BJ (cell line): ENCODE measurements around the gene ZW10. TPM values are rescaled to one million over a fixed set of nuclear protein-coding genes. Genes with fewer than 3 reads are reported as not detected.
"Not testable (repeated sequence)": the region's sequence is repeated elsewhere in the genome, so short reads cannot be mapped to it uniquely, and the experiment has no call there.

Experiments used
- CTCF ChIA-PET: fragments of 350-600 bp; formaldehyde crosslinking; extraction: SDS; loops from one replicate; lab custom pipeline; 2021; ENCODE audit warnings: antibody characterized with exemption, inconsistent platforms; lab: Yijun Ruan, JAX
- POLR2A ChIA-PET: fragments of 300-600 bp; sonication (Branson Sonifier 250); formaldehyde crosslinking; extraction: SDS; loops from one replicate; lab custom pipeline; 2021; ENCODE audit warnings: antibody characterized with exemption; lab: Charles Lee
- DNase-seq: peaks from one replicate; pipeline ENCODE4 v3.0.0-alpha.2; 2011; ENCODE audit warnings: low read depth
- H3K27me3 ChIP-seq: 2 replicates; pipeline ENCODE4 v1.6.0; 2011; ENCODE audit warnings: low read length; ENCODE audit not compliant: control insufficient read depth, insufficient read depth
- H3K36me3 ChIP-seq: 2 replicates; pipeline ENCODE4 v1.5.1; 2011; ENCODE audit warnings: low read length; ENCODE audit not compliant: control insufficient read depth, insufficient read depth
- H3K4me3 ChIP-seq: 2 replicates; pipeline ENCODE4 v1.5.1; 2011; ENCODE audit warnings: low read depth, mild to moderate bottlenecking, control low read depth, low read length
- polyA plus RNA-seq: library from polyadenylated mRNA; depleted of rRNA; stranded (reverse); fragments of >200 nt; gene quantifications from 2 replicates; pipeline ENCODE4 v1.2.3, GENCODE V29; 2011
- TF ChIP-seq, protein P1 (sequence below): IDR thresholded peaks from 2 replicates; pipeline ENCODE4 v1.5.1; 2011; ENCODE audit warnings: low read depth, mild to moderate bottlenecking, control low read depth, inconsistent platforms, low read length, moderate library complexity; ENCODE audit not compliant: insufficient read depth

Gene ZW10
- polyA plus RNA-seq, 1 experiment = 6.3 TPM

- no peak overlapping the region for H3K4me3 ChIP-seq
These were observed 4.8 kb upstream of the ZW10 start for GRCh38 chr11:113778111-113778910.

GRCh38 chr11:113774174-113774503, 647 bp upstream of the ZW10 start:
- Histone ChIP-seq H3K27me3 (peaks cover 4% of the 10 kb centered on the region), H3K4me3 (peak overlapping the region; percentile 80), H3K36me3 (no peaks in the 10 kb centered on the region; the same call in 1 of the 2 replicates)
- TF ChIP-seq, protein P1, sequence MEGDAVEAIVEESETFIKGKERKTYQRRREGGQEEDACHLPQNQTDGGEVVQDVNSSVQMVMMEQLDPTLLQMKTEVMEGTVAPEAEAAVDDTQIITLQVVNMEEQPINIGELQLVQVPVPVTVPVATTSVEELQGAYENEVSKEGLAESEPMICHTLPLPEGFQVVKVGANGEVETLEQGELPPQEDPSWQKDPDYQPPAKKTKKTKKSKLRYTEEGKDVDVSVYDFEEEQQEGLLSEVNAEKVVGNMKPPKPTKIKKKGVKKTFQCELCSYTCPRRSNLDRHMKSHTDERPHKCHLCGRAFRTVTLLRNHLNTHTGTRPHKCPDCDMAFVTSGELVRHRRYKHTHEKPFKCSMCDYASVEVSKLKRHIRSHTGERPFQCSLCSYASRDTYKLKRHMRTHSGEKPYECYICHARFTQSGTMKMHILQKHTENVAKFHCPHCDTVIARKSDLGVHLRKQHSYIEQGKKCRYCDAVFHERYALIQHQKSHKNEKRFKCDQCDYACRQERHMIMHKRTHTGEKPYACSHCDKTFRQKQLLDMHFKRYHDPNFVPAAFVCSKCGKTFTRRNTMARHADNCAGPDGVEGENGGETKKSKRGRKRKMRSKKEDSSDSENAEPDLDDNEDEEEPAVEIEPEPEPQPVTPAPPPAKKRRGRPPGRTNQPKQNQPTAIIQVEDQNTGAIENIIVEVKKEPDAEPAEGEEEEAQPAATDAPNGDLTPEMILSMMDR = no peak
- POLR2A ChIA-PET = interaction anchor here (0.6 kb wide), 1 partner anchor 84 kb away, joined by 3 read pairs; no protein-coding TSS in a partner anchor
- CTCF ChIA-PET = interaction anchor here (0.6 to 1.6 kb wide), 5 partner anchors 8 to 43 kb away, joined by 3 to 8 read pairs (median 3); no protein-coding TSS in a partner anchor
- DNase-seq = no peak

More at GRCh38 chr11:113778111-113778910, 4.8 kb upstream of the ZW10 start:
- DNase-seq = peak; percentile 13
- Histone ChIP-seq H3K27me3 (peaks cover 7% of the 10 kb centered on the region), H3K36me3 (no peaks in the 10 kb centered on the region)
- ChIA-PET CTCF (interaction anchor here (0.8 kb wide), 1 partner anchor 29 kb away, joined by 3 read pairs; no protein-coding TSS in a partner anchor), POLR2A (no interaction called here)
- TF ChIP-seq, protein P1 = no peak

DNA sequence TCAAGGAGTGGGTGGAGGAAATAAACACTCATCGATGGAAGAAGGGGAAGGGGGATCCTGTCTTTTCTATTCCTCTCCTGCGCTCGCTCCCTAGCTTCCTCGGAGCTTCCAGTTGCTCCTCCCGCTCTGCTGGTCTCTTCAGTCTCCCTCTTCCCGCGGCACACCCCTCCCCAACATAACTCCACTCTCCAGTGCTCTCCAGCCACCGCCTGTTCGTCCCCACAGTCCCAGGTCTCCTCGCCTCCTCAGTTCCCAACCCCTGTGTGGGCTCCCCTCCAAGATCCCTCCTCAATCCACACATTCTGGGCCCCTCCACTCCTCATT, 438 bp downstream of the ZW10 start:
- ChIA-PET POLR2A (no interaction called here), CTCF (interaction anchor here (0.6 to 1.6 kb wide), 12 partner anchors 9 to 506 kb away, joined by 3 to 8 read pairs (median 3); no protein-coding TSS in a partner anchor)
- peaks cover 1% of the 10 kb centered on the region; the same call in 1 of the 2 replicates for H3K36me3 ChIP-seq
- no peak for DNase-seq
- peak overlapping the region; percentile 80 for H3K4me3 ChIP-seq
- H3K27me3 ChIP-seq = peaks cover 4% of the 10 kb centered on the region
- TF ChIP-seq, protein P1 = no peak

DNA sequence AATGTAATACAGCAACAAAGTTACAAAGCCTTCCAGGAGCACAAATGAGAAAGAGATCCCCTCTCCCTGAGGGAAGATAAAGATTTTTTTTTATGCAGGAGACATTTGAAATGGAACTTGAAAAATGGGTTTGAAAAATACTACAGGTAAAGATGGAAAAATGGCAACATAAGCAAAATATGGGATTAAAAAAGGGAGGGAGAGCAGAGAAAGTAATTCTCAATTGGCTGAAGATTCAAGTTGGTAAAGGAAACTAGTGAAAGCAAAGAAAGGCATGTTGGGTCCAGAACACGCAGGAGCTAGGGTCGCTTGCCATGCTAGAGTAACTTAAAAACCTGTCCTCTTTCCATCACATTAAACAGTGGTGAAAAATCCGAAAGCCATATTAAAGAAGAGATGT, 1.5 kb downstream of the ZW10 start:
- Histone ChIP-seq H3K36me3 (peaks cover 1% of the 10 kb centered on the region; the same call in 1 of the 2 replicates), H3K27me3 (peaks cover 4% of the 10 kb centered on the region), H3K4me3 (no peak overlapping the region)
- CTCF ChIA-PET = no interaction called here
- DNase-seq = no peak
- POLR2A ChIA-PET = no interaction called here
- TF ChIP-seq, protein P1 = no peak

DNA sequence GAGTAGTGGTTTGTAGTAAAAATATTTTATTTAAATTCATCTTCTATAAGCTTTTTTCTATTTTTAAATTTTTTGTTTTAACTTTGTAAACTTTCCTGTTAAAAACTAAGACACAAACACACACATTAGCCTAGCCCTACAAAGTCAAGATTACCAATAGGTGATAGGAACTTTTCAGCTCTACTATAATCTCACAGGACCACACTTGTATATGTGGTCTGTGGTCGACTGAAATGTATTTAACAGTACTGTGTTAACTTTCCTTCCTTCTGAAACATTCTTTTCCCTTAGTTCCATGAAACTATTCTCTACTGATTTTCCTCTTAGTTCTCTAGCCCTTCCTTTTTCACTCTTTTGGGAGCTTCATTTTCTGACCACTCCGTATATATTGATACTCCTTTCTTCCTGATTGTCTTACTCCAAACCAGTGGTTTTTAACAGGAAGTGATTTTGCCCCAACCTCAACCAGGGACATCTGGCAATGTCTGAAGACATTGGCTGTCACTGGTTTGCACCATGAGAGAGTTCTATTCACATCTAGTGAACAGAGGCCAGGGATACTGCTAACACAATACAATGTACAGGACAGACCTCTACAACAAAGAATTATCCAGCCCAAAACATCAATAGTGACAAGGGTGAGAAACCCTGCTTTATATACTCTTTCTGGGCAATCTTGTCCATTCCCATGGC, 8.8 kb downstream of the ZW10 start:
- TF ChIP-seq, protein P1 = no peak
- no peak overlapping the region for H3K4me3 ChIP-seq
- no peaks in the 10 kb centered on the region for H3K27me3 ChIP-seq
- ChIA-PET POLR2A (no interaction called here), CTCF (interaction anchor here (1.3 to 1.5 kb wide), 2 partner anchors 9 to 11 kb away, joined by 3 to 4 read pairs; partner anchors contain the start of gene ZW10)
- DNase-seq = no peak
- peaks cover 6% of the 10 kb centered on the region for H3K36me3 ChIP-seq

DNA sequence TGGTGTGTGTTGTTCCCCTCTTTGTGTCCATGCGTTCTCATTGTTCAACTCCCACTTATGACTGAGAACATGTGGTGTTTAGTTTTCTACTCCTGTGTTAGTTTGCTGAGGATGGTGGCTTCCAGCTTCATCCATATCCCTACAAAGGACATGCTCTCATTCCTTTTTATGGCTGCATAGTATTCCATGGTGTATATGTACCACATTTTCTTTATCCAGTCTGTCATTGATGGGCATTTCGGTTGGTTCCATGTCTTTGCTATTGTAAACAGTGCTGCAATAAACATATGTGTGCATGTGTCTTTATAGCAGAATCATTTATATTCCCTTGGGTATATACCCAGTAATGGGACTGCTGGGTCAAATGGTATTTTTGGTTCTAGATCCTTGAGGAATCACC, 10.5 kb downstream of the ZW10 start:
- DNase-seq, POLR2A ChIA-PET, CTCF ChIA-PET: not testable (repeated sequence)

More for the DNA sequence above, 10.5 kb downstream of the ZW10 start:
- H3K36me3 ChIP-seq, H3K27me3 ChIP-seq, H3K4me3 ChIP-seq: not testable (repeated sequence)
